HepG2 (cell line): Measurements from ENCODE around the gene PTPA. TPM values are rescaled to one million over a fixed set of nuclear protein-coding genes. Genes with fewer than 3 reads are reported as not detected.

Source experiments
- AGO1 ChIP-seq: fragments of 200-400 bp; formaldehyde crosslinking; IDR thresholded peaks from 2 replicates; pipeline ENCODE4 v1.6.1; 2017; ENCODE audit warnings: mild to moderate bottlenecking, low read depth, low read length, moderate library complexity; ENCODE audit not compliant: poor library complexity, severe bottlenecking
- FOXP1 ChIP-seq, 2 experiments: fragments of 450-650 bp in 1 of 2; IDR thresholded peaks; 2 replicates each; pipeline ENCODE4 v1.6.1; 2017 to 2018; ENCODE audit warnings: antibody characterized with exemption in 1 of 2
- GABPB1 ChIP-seq: IDR thresholded peaks from 2 replicates; pipeline ENCODE4 v1.6.1; 2016; ENCODE audit warnings: mild to moderate bottlenecking, missing genetic modification reagents, moderate library complexity, missing compliant biosample characterization
- HES4 ChIP-seq: sonication (generic); formaldehyde crosslinking; IDR thresholded peaks from 2 replicates; pipeline ENCODE4 v1.9.0; 2021; ENCODE audit warnings: mild to moderate bottlenecking, missing genetic modification reagents, borderline replicate concordance
- HNRNPH1 ChIP-seq: fragments of 200-400 bp; formaldehyde crosslinking; optimal IDR thresholded peaks from 2 replicates; pipeline ENCODE3; 2017; ENCODE audit warnings: mild to moderate bottlenecking, low read depth, low read length
- MATR3 ChIP-seq: sonication (generic); formaldehyde crosslinking; IDR thresholded peaks from 2 replicates; pipeline ENCODE4 v1.4.0; 2020; ENCODE audit warnings: missing genetic modification reagents
- MTF1 ChIP-seq: sonication (generic); formaldehyde crosslinking; IDR thresholded peaks from 2 replicates; pipeline ENCODE4 v1.5.0; 2020; ENCODE audit warnings: missing genetic modification reagents
- NAIF1 ChIP-seq: sonication (generic); formaldehyde crosslinking; IDR thresholded peaks from 2 replicates; pipeline ENCODE4 v1.5.0; 2020; ENCODE audit warnings: mild to moderate bottlenecking, missing genetic modification reagents, borderline replicate concordance
- SCMH1 ChIP-seq: sonication (generic); formaldehyde crosslinking; IDR thresholded peaks from 2 replicates; pipeline ENCODE4 v1.9.0; 2021; ENCODE audit warnings: missing genetic modification reagents, mild to moderate bottlenecking, borderline replicate concordance
- TARDBP ChIP-seq: sonication (generic); formaldehyde crosslinking; IDR thresholded peaks from 2 replicates; pipeline ENCODE4 v1.8.0; 2022; ENCODE audit warnings: mild to moderate bottlenecking, missing genetic modification reagents
- THYN1 ChIP-seq: sonication (generic); formaldehyde crosslinking; IDR thresholded peaks from 2 replicates; pipeline ENCODE4 v1.8.1; 2023; ENCODE audit warnings: low read depth, mild to moderate bottlenecking, moderate library complexity, missing genetic modification reagents, borderline replicate concordance
- ZNF329 ChIP-seq: sonication (generic); formaldehyde crosslinking; IDR thresholded peaks from 2 replicates; pipeline ENCODE4 v1.9.0; 2021; ENCODE audit warnings: low read depth, mild to moderate bottlenecking, missing genetic modification reagents
- ZNF501 ChIP-seq: sonication (generic); formaldehyde crosslinking; IDR thresholded peaks from 2 replicates; pipeline ENCODE4 v1.5.1; 2020; ENCODE audit warnings: mild to moderate bottlenecking, moderate library complexity, missing genetic modification reagents
- ZNF543 ChIP-seq: sonication (generic); formaldehyde crosslinking; IDR thresholded peaks from 2 replicates; pipeline ENCODE4 v1.4.0; 2020; ENCODE audit warnings: mild to moderate bottlenecking, missing genetic modification reagents
- ZNF556 ChIP-seq: sonication (generic); formaldehyde crosslinking; IDR thresholded peaks from 2 replicates; pipeline ENCODE4 v1.4.0; 2020; ENCODE audit warnings: mild to moderate bottlenecking, missing genetic modification reagents, borderline replicate concordance
- ZNF788 ChIP-seq: sonication (generic); formaldehyde crosslinking; IDR thresholded peaks from 2 replicates; pipeline ENCODE4 v1.5.0; 2020; ENCODE audit warnings: mild to moderate bottlenecking, missing genetic modification reagents, borderline replicate concordance
- polyA plus RNA-seq, 8 experiments: library from polyadenylated mRNA; depleted of rRNA in 3 of 8; stranded (reverse) in 7 of 8; unstranded in 1 of 8; fragments of >200 nt; fragmentation: Illumina TruSeq in 4 of 8; extraction: Trizol in 4 of 8; gene quantifications; 2 replicates each; pipeline versions ENCODE4 v1.2.1 to v1.2.3, GENCODE V29; 2011 to 2016; ENCODE audit warnings: low read depth in 4 of 8, missing spikeins in 1 of 8, mixed read lengths in 1 of 8; ENCODE audit not compliant: insufficient read depth in 1 of 8
- total RNA-seq, 5 experiments: library from RNA; depleted of rRNA; stranded (reverse); fragments of >200 nt; fragmentation: Illumina TruSeq; extraction: Trizol; gene quantifications; 2 replicates each; pipeline ENCODE4 v1.2.3, GENCODE V29; 2016; ENCODE audit warnings: low read depth in 1 of 5
- TF ChIP-seq, protein P1 (sequence below): sonication (generic); formaldehyde crosslinking; IDR thresholded peaks from 2 replicates; pipeline ENCODE4 v1.5.0; 2020; ENCODE audit warnings: mild to moderate bottlenecking, missing genetic modification reagents, borderline replicate concordance
- TF ChIP-seq, protein P2 (sequence below): sonication (generic); formaldehyde crosslinking; IDR thresholded peaks from 2 replicates; pipeline ENCODE4 v1.4.0; 2020; ENCODE audit warnings: missing genetic modification reagents
- TF ChIP-seq, protein P3 (sequence below): sonication (generic); formaldehyde crosslinking; IDR thresholded peaks from 2 replicates; pipeline ENCODE4; 2020; ENCODE audit warnings: missing genetic modification reagents, mild to moderate bottlenecking, borderline replicate concordance
- TF ChIP-seq, protein P4 (sequence below): fragments of 450-650 bp; IDR thresholded peaks from 2 replicates; pipeline ENCODE4 v1.6.1; 2017

The PTPA gene
- total and polyA plus RNA-seq, 2 of the 13 experiments (the other 11 are each of a cell fraction or from before 2014, with no cell fraction given) = 79.3 to 105 TPM

DNA sequence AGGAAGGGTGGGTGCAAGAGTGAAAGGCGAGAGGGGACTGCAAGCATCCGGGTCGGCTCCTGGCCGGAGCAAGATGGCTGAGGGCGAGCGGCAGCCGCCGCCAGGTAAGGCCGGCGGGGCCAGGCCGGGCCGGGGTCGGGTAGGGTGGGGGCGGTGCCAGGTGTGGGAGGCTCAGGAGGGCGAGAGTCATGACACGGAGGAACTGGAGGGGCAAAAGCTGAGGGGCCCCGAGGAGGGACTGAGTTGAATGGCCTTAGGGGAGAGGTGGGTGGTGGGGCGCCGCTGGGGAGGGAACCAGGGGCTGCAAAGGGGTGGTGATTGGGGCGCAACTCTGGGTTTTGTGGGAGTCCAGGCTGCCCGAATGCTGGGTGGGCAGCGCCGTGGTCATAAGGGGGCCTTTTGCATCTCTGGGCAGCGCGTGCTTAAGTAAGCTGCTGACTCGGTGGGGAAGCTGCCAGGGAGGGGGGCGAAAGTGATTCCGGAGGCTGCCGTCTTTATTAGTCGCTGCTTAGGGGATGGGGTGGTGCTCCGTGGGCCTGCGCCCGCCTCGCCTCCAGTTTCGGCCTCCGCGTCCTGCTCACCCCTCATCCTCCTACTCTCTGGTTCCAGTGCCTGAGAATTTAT, 425 bp downstream of the PTPA start (continued):
- TF ChIP-seq, protein P1, sequence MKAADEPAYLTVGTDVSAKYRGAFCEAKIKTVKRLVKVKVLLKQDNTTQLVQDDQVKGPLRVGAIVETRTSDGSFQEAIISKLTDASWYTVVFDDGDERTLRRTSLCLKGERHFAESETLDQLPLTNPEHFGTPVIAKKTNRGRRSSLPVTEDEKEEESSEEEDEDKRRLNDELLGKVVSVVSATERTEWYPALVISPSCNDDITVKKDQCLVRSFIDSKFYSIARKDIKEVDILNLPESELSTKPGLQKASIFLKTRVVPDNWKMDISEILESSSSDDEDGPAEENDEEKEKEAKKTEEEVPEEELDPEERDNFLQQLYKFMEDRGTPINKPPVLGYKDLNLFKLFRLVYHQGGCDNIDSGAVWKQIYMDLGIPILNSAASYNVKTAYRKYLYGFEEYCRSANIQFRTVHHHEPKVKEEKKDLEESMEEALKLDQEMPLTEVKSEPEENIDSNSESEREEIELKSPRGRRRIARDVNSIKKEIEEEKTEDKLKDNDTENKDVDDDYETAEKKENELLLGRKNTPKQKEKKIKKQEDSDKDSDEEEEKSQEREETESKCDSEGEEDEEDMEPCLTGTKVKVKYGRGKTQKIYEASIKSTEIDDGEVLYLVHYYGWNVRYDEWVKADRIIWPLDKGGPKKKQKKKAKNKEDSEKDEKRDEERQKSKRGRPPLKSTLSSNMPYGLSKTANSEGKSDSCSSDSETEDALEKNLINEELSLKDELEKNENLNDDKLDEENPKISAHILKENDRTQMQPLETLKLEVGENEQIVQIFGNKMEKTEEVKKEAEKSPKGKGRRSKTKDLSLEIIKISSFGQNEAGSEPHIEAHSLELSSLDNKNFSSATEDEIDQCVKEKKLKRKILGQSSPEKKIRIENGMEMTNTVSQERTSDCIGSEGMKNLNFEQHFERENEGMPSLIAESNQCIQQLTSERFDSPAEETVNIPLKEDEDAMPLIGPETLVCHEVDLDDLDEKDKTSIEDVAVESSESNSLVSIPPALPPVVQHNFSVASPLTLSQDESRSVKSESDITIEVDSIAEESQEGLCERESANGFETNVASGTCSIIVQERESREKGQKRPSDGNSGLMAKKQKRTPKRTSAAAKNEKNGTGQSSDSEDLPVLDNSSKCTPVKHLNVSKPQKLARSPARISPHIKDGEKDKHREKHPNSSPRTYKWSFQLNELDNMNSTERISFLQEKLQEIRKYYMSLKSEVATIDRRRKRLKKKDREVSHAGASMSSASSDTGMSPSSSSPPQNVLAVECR (CRISPR knock-in tag) = no peak; the same call in 1 of the 2 replicates
- TF ChIP-seq GABPB1 (CRISPR knock-in tag) (peak; percentile 25; the same call in 1 of the 2 replicates), HNRNPH1 (no peak), MATR3 (CRISPR knock-in tag) (no peak), ZNF788 (CRISPR knock-in tag) (no peak), THYN1 (CRISPR knock-in tag) (no peak), AGO1 (no peak), FOXP1 (IDR thresholded peaks at IDR 0.05) (no peak), FOXP1 (CRISPR knock-in tag; IDR thresholded peaks at IDR 0.05) (no peak), ZNF501 (CRISPR knock-in tag) (peak; percentile 82; the same call in 1 of the 2 replicates), HES4 (CRISPR knock-in tag) (no peak), ZNF543 (CRISPR knock-in tag) (no peak), NAIF1 (CRISPR knock-in tag) (no peak), SCMH1 (CRISPR knock-in tag) (no peak), ZNF556 (CRISPR knock-in tag) (no peak), TARDBP (CRISPR knock-in tag) (no peak), ZNF329 (CRISPR knock-in tag) (no peak), MTF1 (no peak)
- TF ChIP-seq, protein P2, sequence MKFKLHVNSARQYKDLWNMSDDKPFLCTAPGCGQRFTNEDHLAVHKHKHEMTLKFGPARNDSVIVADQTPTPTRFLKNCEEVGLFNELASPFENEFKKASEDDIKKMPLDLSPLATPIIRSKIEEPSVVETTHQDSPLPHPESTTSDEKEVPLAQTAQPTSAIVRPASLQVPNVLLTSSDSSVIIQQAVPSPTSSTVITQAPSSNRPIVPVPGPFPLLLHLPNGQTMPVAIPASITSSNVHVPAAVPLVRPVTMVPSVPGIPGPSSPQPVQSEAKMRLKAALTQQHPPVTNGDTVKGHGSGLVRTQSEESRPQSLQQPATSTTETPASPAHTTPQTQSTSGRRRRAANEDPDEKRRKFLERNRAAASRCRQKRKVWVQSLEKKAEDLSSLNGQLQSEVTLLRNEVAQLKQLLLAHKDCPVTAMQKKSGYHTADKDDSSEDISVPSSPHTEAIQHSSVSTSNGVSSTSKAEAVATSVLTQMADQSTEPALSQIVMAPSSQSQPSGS (CRISPR knock-in tag) = 0 out of 2 replicates have a peak, but pooled peaks have one; percentile 4
- TF ChIP-seq, protein P3, sequence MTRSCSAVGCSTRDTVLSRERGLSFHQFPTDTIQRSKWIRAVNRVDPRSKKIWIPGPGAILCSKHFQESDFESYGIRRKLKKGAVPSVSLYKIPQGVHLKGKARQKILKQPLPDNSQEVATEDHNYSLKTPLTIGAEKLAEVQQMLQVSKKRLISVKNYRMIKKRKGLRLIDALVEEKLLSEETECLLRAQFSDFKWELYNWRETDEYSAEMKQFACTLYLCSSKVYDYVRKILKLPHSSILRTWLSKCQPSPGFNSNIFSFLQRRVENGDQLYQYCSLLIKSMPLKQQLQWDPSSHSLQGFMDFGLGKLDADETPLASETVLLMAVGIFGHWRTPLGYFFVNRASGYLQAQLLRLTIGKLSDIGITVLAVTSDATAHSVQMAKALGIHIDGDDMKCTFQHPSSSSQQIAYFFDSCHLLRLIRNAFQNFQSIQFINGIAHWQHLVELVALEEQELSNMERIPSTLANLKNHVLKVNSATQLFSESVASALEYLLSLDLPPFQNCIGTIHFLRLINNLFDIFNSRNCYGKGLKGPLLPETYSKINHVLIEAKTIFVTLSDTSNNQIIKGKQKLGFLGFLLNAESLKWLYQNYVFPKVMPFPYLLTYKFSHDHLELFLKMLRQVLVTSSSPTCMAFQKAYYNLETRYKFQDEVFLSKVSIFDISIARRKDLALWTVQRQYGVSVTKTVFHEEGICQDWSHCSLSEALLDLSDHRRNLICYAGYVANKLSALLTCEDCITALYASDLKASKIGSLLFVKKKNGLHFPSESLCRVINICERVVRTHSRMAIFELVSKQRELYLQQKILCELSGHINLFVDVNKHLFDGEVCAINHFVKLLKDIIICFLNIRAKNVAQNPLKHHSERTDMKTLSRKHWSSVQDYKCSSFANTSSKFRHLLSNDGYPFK (CRISPR knock-in tag) = no peak; the same call in 1 of the 2 replicates
- TF ChIP-seq, protein P4, sequence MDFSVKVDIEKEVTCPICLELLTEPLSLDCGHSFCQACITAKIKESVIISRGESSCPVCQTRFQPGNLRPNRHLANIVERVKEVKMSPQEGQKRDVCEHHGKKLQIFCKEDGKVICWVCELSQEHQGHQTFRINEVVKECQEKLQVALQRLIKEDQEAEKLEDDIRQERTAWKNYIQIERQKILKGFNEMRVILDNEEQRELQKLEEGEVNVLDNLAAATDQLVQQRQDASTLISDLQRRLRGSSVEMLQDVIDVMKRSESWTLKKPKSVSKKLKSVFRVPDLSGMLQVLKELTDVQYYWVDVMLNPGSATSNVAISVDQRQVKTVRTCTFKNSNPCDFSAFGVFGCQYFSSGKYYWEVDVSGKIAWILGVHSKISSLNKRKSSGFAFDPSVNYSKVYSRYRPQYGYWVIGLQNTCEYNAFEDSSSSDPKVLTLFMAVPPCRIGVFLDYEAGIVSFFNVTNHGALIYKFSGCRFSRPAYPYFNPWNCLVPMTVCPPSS = no peak
